SK-N-MC (cell line): ENCODE results near the gene C16orf92.

Experiments
- DNase-seq: peaks from one replicate; pipeline ENCODE4 v3.0.0-alpha.2; 2011; ENCODE audit warnings: low read depth, low spot score
- H3K27ac ChIP-seq: fragments of 200-600 bp; sonication (generic); 2 replicates; pipeline ENCODE4 v1.5.1; 2016; ENCODE audit warnings: mixed run types
- H3K36me3 ChIP-seq: fragments of 200-600 bp; sonication (generic); 2 replicates; pipeline ENCODE4 v1.6.1; 2017; ENCODE audit warnings: antibody characterized with exemption, low read length, mixed read lengths; ENCODE audit not compliant: insufficient read depth
- H3K4me3 ChIP-seq: fragments of 200-600 bp; sonication (generic); 2 replicates; pipeline ENCODE4 v1.5.1; 2016
- H3K9ac ChIP-seq: fragments of 200-600 bp; sonication (generic); 2 replicates; pipeline ENCODE4 v1.8.0; 2017; ENCODE audit warnings: mixed run types, mixed read lengths; ENCODE audit not compliant: insufficient read length
- H3K9me3 ChIP-seq: fragments of 200-600 bp; sonication (generic); 2 replicates; pipeline ENCODE4 v1.6.1; 2017; ENCODE audit warnings: low read depth, mild to moderate bottlenecking, antibody characterized with exemption, low read length, moderate library complexity, mixed read lengths
- EZH2 ChIP-seq: fragments of 200-600 bp; sonication (generic); IDR thresholded peaks from one replicate; pipeline ENCODE4 v1.6.1; 2017; ENCODE audit warnings: antibody characterized with exemption
- FOXP2 ChIP-seq: optimal IDR thresholded peaks from 2 replicates; pipeline ENCODE3; 2011; ENCODE audit warnings: mild to moderate bottlenecking, moderate library complexity; ENCODE audit not compliant: insufficient read depth; ENCODE audit errors: extremely low read length, control extremely low read depth
- POLR2AphosphoS5 ChIP-seq: IDR thresholded peaks from 2 replicates; pipeline ENCODE4 v1.6.1; 2012; ENCODE audit warnings: mild to moderate bottlenecking, low read depth, low read length, borderline replicate concordance

The C16orf92 gene

GRCh38 chr16:29992344-29992967 is 30.5 kb upstream of the C16orf92 start:
- H3K9ac ChIP-seq: no peak overlapping the region
- H3K4me3 ChIP-seq: no peak overlapping the region
- TF ChIP-seq FOXP2 (no peak), EZH2 (no peak), POLR2AphosphoS5 (no peak)
- no peaks in the 10 kb centered on the region for H3K9me3 ChIP-seq
- peaks cover 42% of the 10 kb centered on the region for H3K36me3 ChIP-seq
- H3K27ac ChIP-seq: peak overlapping the region; percentile 60; the same call in 1 of the 2 replicates
- no peak for DNase-seq

GRCh38 chr16:29993191-29993902 is 29.7 kb upstream of the C16orf92 start:
- no peak for DNase-seq
- Histone ChIP-seq H3K36me3 (peaks cover 48% of the 10 kb centered on the region), H3K4me3 (no peak overlapping the region), H3K9ac (no peak overlapping the region), H3K9me3 (no peaks in the 10 kb centered on the region), H3K27ac (no peak overlapping the region)
- TF ChIP-seq FOXP2 (no peak), EZH2 (no peak), POLR2AphosphoS5 (no peak)

DNA sequence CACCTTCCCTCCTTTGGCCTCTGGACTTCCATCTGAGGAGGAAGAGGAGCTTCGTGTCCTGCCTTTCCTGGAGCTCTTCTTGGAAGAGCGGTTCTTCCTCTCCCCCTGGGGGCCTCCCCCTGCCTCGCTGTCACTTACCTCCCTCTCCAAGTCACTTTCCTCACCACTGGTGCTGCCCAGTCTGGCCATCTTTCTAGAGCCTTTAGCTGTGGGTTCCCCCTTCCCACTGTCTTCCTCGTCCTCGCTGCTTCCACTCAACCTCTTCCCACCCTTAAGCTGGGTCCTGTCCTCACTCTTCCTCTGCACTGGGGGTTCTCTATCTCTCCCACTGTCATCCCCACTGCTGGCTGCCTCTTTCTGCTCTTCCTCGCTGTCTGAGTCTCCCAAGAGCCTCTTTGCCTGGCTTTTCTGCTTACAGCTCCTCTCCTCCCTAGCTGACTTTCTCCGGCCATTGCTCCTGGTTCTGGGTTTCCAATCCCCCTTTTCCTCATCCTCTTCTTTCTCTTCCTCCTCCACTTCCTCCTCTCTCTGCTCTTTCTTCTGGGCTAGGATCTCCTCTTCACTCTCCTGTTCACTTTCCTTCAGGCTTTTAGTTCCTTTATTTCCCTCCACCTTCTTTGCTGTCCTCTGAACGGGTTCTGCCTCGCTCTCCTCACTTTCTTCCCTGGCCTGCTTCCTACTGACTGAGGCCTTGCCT is 28.9 kb upstream of the C16orf92 start:
- peaks cover 44% of the 10 kb centered on the region for H3K36me3 ChIP-seq
- H3K27ac ChIP-seq: peak overlapping the region; percentile 97
- no peaks in the 10 kb centered on the region for H3K9me3 ChIP-seq
- DNase-seq: no peak
- peak overlapping the region; percentile 99 for H3K9ac ChIP-seq
- TF ChIP-seq FOXP2: no peak
- TF ChIP-seq EZH2: no peak
- no peak for TF ChIP-seq POLR2AphosphoS5
- H3K4me3 ChIP-seq: peak overlapping the region; percentile 96

GRCh38 chr16:29994600-29995323 is 28.2 kb upstream of the C16orf92 start:
- Histone ChIP-seq H3K9ac (peak overlapping the region; percentile 99), H3K9me3 (no peaks in the 10 kb centered on the region), H3K27ac (peak overlapping the region; percentile 97), H3K36me3 (peaks cover 39% of the 10 kb centered on the region), H3K4me3 (peak overlapping the region; percentile 96)
- DNase-seq: no peak
- TF ChIP-seq POLR2AphosphoS5 (no peak), EZH2 (no peak), FOXP2 (no peak)

- DNase-seq: peak; percentile 24
- H3K27ac ChIP-seq: peak within 1 kb of the TSS; percentile 97
- peak within 1 kb of the TSS; percentile 99 for H3K9ac ChIP-seq
- H3K9me3 ChIP-seq: no peaks in the 10 kb centered on the region
- TF ChIP-seq POLR2AphosphoS5 (0 out of 2 replicates have a peak, but pooled peaks have one; percentile 29), EZH2 (no peak)
- H3K4me3 ChIP-seq: peak within 1 kb of the TSS; percentile 96
- H3K36me3 ChIP-seq: peaks cover 33% of the 10 kb centered on the region
Observed at GRCh38 chr16:29995324-29995910, 27.6 kb upstream of the C16orf92 start, which contains the start of gene HIRIP3. HIRIP3 (minus strand) TSS chr16:29995617; CDS start chr16:29995605, 12 bp downstream.

GRCh38 chr16:29995911-29996765 is 26.9 kb upstream of the C16orf92 start, which contains the start of gene INO80E:
INO80E (plus strand) TSS chr16:29996241; CDS start chr16:29996311, 70 bp downstream.
- Histone ChIP-seq H3K27ac (peak within 1 kb of the TSS; percentile 97), H3K9ac (peak within 1 kb of the TSS; percentile 99), H3K4me3 (peak within 1 kb of the TSS; percentile 96), H3K36me3 (peaks cover 28% of the 10 kb centered on the region), H3K9me3 (no peaks in the 10 kb centered on the region)
- DNase-seq: peak; percentile 79
- TF ChIP-seq EZH2: no peak
- peak; percentile 91 for TF ChIP-seq FOXP2
- TF ChIP-seq POLR2AphosphoS5: peak; percentile 88

GRCh38 chr16:29996766-29997250 is 26.2 kb upstream of the C16orf92 start:
- no peak for TF ChIP-seq EZH2
- no peak for TF ChIP-seq FOXP2
- no peak for TF ChIP-seq POLR2AphosphoS5
- Histone ChIP-seq H3K9ac (peak overlapping the region; percentile 99), H3K27ac (no peak overlapping the region), H3K4me3 (peak overlapping the region; percentile 96), H3K9me3 (no peaks in the 10 kb centered on the region), H3K36me3 (peaks cover 21% of the 10 kb centered on the region)
- no peak for DNase-seq
